NCI-H128 (cell line): Measurements from ENCODE around the gene AK5.

Source experiments
- DNase-seq: peaks from one replicate; lab custom pipeline; 2025; ENCODE audit not compliant: unreplicated experiment; lab: John Stamatoyannopoulos, UW

AK5 gene

DNA sequence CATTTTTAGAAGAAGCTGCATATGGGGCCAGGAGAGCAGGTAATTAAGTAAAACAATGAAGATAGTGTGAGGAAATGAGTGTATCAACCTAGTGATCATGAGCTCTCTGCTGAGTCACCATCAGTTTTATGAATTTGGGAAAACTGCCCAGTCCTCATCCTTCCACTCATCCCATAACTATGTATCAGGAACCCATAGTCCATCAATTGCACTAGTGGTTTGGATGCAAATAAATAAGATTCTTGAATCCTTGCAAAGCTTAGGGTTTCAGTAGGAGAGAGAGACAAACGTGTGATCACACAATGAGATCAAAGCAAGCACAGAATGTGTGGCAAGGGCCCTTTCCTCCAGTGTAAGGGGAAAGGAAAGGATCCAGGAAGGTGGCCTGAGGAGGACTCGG lies 255.0 kb downstream of the AK5 start:
- no peak for DNase-seq

DNA sequence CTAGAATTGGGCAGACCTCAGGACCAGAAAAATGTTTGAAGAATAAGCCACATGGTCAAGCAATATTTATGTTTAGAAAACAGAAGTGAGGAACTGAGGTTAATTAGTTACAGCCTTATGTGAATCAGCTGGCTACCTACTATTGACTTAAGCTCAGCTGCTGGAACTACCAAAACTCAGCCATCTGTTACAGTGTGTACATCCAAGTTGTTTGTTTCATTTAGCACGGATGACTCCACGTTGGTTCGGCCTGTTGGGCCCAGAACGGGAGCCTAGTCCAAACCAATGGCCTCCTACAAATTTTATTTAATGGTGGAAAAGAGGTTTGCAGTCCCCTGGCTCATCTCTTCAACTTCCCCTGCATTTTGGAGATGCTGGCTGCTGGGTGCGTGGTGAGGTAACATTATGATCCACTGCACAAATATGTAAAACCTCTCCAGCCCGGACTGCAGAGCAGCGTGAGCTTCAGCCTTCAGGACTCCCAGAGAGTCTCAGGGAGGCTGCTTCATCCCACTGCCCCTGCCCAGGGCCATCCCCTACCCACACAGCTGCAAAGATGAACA lies 257.2 kb downstream of the AK5 start:
- no peak for DNase-seq

DNA sequence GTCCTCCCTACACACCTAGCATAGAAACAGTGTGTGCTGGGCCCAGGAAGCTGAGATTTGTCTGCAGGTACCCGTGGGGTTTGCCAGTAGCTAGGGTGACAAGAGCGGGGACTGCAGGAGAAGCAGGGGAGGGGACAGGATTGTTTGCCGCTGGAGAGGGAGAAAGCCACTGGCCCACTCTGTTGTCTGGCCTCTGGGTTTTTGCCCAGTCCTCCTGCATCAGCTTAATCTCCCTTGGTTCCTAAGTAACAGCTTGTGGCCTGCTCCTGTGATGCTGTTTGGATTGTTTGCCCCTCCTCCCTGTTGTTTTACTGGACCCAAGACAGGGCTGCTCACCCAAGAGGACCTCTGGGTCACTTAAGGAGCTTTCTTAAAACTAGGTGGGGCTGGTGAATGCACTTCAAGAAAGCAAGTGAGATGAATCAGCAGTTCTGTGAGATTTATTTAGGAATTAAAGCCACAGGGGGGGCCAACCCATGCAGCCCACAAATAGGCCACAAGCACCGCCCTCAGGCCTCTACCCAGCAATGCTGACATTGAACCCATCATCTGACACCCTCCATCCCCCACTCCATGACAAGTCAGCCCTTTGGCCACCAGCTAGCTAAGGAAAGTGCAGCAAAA lies 257.8 kb downstream of the AK5 start:
- DNase-seq = no peak

DNA sequence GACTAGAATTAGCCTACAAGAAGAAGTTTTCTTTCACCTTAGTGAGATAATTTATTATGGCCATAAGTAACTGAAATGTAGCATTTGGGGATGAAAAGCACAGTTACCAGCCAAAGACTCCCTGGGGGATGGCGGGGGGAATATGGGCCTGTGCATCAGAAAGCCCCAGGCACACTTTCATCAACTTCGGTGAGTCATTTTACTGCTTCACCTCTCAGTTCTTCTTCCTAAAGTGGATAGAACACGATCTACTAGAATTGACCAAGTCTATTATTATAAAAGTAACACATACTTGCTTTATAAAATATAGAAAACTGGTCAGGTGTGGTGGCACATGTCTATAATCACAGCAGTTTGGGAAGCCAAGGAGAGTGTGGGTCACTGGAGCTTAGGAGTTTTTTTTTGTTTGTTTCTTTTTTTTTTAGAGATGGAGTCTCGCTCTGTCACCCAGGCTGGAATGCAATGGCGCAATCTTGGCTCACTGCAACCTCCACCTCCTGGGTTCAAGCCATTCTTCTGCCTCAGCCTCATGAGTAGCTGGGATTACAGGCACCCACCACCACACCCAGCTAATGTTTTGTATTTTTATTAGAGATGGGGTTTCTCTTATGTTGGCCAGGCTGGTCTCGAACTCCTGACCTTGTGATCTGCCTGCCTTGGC lies 258.8 kb downstream of the AK5 start:
- no peak for DNase-seq

DNA sequence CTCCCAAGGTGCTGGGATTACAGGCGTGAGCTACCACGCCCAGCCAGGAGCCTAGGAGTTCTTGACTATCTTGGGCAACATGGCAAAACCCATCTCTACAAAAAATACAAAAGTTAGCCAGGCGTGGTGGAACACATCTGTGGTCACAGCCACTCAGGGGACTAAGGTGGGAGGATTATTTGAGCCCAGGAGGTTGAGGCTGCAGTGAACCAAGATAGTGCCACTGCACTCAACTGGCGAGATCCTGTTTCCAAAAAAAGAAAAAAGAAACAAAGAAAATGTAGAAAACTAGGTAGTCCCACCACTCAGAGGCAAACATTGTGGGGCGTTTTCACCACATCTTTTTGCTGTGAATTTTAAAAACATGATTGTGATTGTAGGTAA lies 259.3 kb downstream of the AK5 start:
- DNase-seq = no peak

DNA sequence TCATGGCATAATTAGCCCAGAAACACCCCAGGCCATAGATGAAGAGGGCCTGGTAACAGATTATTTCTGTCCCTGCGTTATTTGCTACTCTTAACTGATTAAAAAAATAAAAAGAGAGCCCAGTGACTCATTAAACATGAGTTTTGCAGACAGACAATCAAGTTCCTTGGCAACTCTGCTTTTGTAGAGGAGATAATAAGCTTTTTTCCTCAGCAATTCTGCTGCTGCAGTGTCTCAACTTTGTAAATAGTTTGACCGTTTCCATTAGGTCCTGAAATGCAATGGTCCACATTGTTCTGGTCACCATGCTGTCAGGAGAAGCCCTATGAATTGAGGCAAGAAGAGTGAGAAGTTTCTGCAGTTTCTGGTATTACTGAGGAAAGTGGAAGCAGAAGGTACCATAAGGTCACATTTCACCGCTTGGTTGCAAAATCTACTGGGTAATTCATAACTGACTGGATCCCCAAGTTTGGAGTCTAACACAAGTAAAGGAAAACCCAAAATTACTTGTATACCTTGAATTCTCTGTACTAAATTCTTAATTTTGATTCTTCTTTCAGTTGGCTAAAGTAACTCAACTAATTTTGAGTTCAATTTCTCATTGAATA lies 261.1 kb downstream of the AK5 start:
- DNase-seq = no peak

DNA sequence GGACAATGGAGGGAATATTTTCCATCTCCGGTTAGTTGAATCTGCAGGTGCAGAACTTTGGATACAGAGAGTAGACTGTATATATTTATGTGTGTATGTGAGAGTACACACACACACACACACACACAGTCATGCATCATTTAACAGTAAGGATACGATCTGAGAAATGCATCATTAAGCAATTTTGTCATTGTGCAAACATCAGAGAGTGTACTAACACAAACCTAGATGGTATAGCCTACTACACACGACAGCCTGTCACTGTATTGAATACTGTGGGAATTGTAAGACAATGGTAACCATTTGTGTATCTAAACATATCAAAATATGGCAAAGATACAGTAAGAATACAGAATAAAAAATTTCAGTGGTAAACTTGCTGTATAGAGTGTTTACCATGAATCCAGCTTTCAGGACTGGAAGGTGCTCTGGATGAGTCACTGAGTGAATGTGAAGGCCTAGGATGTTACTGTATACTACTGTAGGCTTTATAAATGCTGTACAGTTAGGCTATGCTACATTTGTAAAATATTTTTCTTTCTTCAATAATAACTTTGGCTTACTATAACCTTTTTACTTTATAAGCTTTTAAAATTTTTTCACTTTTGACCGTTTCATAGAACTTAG lies 262.1 kb downstream of the AK5 start:
- no peak for DNase-seq

DNA sequence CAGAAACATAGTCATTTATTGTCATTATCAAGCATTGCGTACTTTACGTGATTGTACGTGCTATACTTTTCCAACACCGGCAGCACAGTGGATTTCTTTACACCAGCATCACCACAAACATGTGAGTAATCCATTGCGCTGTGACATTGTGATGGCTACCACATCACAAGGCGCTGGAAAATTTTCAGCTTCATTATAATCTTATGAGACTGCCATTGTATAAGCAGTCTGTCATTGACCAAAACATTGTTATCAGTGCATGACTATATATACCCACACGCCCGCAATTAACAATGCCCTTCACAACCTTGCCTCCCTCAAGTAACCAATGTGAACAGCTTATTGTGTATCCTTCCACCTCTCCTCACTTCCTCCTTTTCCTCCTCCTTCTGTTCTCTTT lies 263.0 kb downstream of the AK5 start:
- no peak for DNase-seq

DNA sequence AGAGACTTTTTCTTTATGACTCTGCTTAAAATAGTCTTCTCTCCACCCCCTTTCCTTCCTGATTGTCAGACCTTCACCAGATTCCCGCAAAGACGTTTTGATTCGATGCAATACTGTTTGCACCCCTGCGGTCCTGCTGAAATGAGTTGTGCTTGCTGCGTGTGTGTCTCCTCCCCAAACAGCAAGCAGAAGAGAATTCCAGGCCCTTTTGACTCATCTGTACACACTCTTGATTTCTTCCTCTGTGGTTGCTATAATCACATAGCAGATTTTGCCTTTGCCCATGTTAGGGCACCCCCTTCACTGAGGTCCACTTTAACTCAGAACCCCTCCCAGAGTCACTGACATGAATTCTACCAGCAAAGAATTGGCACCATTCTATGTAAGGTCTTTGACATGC lies 264.2 kb downstream of the AK5 start:
- DNase-seq = no peak

DNA sequence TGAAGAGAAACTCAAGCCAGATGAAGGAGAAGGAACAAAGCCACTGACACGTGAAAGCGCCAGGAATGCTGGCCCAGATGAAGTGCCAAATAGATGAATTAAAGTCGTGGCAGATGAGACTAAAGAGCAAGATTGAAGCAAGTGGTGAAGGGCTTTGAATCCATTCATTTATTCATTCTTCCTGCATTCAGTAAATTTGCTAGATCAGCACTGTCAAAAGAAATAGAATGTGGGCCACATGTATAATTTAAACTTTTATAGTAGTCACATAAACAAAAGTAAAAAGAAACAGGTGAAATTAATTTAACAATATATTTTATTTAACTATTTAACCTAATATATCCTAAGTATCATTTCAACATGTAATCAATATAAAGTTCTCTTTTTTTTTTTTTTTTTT lies 265.1 kb downstream of the AK5 start:
- no peak for DNase-seq

DNA sequence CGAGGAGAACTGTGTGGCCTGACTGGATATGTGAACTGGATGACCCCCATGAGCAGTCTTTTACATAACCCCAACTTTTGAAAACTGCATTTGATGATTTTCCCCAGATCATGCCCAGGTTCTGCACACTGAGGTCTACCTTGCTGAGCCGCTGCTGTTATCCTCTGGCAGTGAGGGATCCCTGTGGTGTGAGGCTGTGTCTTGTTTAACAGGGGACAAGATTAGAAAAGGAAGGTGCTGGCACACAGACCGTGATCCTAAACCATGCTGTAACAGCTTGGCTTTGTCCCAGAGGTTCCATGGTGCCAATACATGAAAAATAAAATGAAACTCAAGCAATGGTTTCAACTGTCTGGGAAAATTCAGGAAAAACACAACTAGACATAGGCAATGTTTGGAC lies 266.5 kb downstream of the AK5 start:
- DNase-seq = no peak

DNA sequence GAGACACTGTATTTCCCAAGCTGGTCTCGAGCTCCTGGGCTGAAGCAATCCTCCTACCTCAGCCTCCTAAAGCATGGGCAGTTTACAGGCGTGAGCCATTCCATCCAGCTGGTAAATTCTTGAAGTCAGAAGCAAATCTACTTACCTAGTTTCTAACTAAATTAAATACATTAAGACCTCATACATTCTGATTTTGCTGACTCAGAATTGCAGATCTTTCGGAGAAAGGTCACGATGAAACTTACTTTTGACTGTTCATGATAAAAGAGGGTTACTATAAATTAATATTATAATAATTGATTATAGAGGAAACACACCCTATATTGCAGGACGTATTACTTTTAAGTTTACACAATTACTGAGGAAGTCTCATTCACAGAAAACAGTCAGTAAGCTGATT lies 268.3 kb downstream of the AK5 start:
- no peak for DNase-seq

DNA sequence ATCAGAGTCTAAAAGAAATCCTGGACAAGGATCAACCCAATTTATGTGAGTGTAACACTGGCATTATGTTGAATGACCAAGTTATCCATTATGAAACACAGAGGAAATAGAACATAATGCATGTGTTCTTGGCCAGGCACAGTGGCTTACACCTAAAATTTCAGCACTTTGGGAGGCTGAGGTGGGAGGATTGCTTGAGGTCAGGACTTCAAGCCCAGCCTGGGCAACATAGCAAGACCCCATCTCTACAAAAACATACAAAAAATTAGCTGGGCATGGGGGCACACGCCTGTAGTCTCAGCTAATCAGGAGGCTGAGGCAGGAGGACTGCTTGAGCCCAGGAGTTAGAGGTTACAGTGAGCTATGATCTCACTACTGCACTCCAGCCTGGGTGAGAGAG lies 270.8 kb downstream of the AK5 start:
- no peak for DNase-seq

DNA sequence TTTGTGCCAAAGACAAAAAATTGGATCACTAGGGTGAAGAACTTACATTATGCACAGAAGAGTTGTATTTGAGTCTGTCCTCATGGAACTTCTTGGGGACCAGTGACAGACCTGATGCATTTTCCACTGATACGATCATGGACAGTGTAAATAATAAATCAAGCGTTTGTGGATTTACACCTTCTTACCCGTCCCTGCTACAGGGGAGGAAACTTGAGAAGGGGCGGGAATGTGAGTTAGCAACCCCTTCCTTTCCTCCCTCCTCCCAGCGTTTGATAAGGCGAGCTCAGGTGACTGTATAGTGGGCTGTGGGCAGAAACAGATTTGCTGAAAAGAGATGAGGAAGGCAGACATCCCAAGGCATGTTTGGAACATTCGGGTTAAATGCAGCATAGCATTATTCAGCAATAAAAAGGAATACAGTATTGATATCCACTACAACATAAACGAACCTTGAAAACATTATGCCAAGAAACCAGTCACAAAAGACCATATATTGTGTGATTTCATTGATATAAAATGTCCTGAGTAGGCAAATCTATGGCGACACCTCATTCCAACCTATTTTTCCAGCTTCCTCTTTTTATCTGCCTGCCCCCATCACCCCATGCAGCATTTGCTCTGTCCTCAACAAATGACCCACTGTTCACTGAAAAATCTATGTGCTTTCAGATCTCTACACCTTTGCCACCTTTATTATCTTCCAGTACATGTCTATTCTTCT lies 271.9 kb downstream of the AK5 start:
- no peak for DNase-seq

DNA sequence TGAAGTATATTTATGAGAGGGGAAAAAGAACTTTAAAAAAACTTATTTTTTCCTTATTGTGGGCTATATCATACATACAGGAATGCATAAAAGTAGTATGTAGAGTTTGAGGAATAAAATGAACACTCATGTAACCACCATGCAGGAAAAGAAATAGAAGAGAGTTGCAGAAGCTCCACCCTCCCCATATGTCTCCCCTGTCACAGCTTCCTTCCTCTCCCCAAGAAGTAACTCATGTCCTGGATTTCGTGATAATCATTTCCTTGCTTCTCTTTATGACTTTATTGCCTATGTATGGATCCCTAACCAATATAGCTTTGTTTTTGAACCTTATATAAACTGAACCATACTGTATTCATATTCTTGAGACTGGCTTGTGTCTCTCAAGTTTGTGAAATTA lies 274.2 kb downstream of the AK5 start:
- no peak for DNase-seq

DNA sequence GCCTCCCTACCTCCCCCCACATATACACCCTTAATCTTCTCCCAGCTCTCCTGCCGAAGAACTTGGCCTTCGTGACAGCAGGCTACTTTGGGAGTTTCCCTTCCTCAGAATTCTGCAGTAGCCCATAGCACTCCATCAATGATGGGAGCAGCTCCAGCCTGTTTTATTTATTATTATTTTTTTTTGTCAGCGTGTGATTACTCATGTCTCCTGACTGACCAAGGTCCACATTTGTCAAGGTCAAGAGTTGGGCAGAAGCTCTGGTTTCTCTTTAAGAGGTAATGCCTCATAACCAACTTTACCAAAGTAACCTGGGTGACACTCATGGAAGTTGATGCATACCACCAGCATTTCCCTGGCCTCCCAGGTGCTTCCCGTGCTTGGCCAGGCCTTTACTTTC lies 275.2 kb downstream of the AK5 start:
- DNase-seq = no peak

DNA sequence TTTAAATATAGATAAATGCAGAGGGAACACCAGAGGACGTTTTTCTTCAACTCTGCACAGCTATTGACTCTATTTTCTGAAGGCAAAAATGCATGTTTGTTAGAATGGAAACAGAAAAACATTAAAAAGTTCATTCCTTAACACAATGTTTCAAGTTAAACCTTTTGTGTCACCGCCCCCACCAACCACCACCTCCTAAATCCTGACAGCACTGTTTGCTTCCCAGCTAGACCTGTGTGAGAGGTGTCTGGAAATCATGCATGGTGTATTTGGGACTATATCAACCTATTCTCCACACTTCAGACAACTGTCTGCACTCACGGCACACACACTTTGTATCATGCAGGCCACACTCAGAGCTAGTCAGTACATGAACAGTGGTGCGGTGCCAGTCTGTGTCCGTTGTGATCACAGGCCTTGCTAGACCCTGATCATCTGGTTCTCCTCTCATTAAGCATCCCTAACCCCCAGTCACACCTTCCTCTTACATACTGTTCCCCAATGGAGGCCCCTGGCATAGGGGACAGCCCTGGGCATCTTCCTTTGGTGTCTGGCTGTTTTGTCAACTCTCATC lies 276.9 kb downstream of the AK5 start:
- DNase-seq = no peak

DNA sequence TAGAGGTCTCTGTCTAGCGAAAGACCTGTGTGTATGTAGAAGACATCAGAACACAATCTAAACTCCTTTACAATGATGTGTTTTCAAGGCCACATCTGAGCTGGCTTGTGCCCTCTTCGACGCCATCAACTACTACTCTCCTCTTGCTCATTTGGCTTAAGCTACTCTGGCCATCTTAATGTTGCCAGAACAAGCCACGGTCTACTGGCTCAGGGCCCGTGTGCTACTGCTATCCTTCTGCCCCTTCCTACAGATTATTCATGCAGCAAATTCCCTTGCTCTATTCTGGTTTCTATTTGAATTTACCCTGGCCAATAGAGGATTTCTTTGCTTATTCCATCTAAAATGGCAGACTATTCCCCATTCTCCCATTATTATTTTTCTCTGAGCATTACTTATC lies 278.9 kb downstream of the AK5 start:
- DNase-seq = no peak

DNA sequence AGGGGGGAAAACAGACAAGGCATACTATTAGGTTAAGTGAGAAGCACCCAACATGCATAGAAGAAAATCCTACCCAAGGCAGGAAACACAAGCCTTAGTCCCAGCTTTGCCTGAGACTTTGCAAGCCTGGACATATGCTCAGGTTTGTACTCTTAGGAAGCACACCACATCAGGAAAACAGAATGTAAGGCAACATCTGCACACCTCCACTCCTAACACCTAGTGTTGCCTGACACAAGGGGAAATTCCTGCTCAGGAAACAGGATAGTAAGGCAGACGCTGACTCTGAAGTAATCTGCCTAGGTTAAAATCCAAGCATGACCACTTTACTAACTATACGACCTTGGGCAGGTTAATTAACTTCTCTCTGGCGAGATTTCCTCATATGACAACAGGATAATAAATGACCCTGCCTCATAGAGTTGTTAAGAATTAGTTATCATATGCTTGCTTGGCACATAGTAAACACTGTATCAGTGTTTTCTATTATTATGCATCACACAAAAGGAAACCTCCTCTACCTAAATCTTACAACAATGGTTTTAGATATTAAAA lies 280.9 kb downstream of the AK5 start:
- no peak for DNase-seq

DNA sequence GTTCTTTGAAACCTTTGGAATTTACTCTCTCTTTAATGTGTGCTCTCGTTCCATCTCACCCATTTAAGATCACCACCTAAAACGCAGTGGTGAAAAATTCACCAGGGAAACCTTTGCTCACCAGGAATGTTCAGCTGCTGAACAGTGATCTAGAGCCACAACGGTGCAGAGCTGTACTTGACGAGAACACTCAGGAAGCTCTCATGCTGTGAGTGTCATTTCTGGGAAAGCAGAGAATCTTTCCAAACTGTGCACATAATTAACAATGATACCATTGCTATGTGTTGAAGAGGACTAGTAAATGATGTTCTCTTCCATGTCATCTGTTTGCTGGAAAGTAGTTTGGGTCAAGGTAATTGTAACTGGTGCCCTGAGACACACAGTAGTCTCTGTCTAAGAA lies 283.5 kb downstream of the AK5 start:
- DNase-seq = no peak

DNA sequence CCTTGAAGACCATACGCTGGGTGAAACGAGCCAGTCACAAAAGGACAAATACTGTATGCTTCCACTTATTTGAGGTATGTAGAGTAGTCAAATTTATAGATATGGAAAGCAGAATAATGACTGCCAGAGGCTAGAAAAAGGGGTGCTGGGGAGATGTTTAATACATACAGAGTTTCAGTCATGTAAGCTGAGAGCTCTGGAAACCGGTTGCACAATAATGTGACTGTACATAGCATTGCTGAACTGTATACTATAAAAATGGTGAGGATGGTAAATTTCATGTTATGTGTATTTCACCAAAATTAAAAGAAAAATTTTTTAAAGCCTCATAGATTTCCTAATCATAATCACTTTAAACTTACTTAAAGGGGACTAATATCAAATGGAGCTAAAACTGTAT lies 289.8 kb downstream of the AK5 start:
- no peak for DNase-seq
